Neural cell (in vitro differentiated cells): Measurements from ENCODE around the gene COA6.

ENCODE experiments used
- EP300 ChIP-seq: fragments of 450-650 bp; conservative IDR thresholded peaks from 2 replicates; pipeline ENCODE4 v1.6.1; 2014; ENCODE audit warnings: antibody characterized with exemption, mild to moderate bottlenecking, moderate library complexity; ENCODE audit not compliant: poor library complexity, severe bottlenecking
- EZH2 ChIP-seq: fragments of 200-600, 300-800 bp; shearing (Covaris generic), sonication (generic); IDR thresholded peaks from 2 replicates; pipeline ENCODE4 v1.6.1; 2014; ENCODE audit warnings: antibody characterized with exemption, low read length, borderline replicate concordance, mild to moderate bottlenecking; ENCODE audit not compliant: insufficient read depth, poor library complexity, severe bottlenecking
- MXI1 ChIP-seq: fragments of 450-650 bp; conservative IDR thresholded peaks from 2 replicates; pipeline ENCODE4 v1.6.1; 2014; ENCODE audit warnings: antibody characterized with exemption, mild to moderate bottlenecking; ENCODE audit not compliant: poor library complexity, severe bottlenecking
- POLR2AphosphoS5 ChIP-seq: IDR thresholded peaks from 2 replicates; pipeline ENCODE4 v1.6.1; 2012
- RAD21 ChIP-seq: fragments of 450-650 bp; conservative IDR thresholded peaks from 2 replicates; pipeline ENCODE4 v1.6.1; 2014; ENCODE audit warnings: antibody characterized with exemption, mild to moderate bottlenecking, moderate library complexity
- SMC3 ChIP-seq: fragments of 450-650 bp; conservative IDR thresholded peaks from 2 replicates; pipeline ENCODE4 v1.6.1; 2014; ENCODE audit warnings: antibody characterized with exemption, mild to moderate bottlenecking, moderate library complexity; ENCODE audit not compliant: poor library complexity
- TAF1 ChIP-seq: IDR thresholded peaks from 2 replicates; pipeline ENCODE4 v1.6.1; 2012; ENCODE audit warnings: low read depth
- TF ChIP-seq, protein P1 (sequence below): fragments of 450-650 bp; IDR thresholded peaks from 2 replicates; pipeline ENCODE4 v1.5.1; 2014; ENCODE audit warnings: antibody characterized with exemption, mild to moderate bottlenecking, moderate library complexity; ENCODE audit not compliant: poor library complexity, severe bottlenecking

- TF ChIP-seq, protein P1, sequence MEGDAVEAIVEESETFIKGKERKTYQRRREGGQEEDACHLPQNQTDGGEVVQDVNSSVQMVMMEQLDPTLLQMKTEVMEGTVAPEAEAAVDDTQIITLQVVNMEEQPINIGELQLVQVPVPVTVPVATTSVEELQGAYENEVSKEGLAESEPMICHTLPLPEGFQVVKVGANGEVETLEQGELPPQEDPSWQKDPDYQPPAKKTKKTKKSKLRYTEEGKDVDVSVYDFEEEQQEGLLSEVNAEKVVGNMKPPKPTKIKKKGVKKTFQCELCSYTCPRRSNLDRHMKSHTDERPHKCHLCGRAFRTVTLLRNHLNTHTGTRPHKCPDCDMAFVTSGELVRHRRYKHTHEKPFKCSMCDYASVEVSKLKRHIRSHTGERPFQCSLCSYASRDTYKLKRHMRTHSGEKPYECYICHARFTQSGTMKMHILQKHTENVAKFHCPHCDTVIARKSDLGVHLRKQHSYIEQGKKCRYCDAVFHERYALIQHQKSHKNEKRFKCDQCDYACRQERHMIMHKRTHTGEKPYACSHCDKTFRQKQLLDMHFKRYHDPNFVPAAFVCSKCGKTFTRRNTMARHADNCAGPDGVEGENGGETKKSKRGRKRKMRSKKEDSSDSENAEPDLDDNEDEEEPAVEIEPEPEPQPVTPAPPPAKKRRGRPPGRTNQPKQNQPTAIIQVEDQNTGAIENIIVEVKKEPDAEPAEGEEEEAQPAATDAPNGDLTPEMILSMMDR = no peak
- TF ChIP-seq TAF1 (no peak), EZH2 (no peak), MXI1 (no peak), POLR2AphosphoS5 (no peak), RAD21 (no peak), EP300 (no peak), SMC3 (no peak)
These were observed 4.8 kb upstream of the COA6 start for GRCh38 chr1:234368320-234369032.
